HG02938 (cell line): ENCODE measurements around the gene RPS15.
A peak's percentile ranks its signal among the peaks of the same experiment; 100 is the strongest.
"Not testable (repeated sequence)": the region's sequence is repeated elsewhere in the genome, so short reads cannot be mapped to it uniquely, and the experiment has no call there.

ENCODE experiments used
- ATAC-seq: cut with Tn5 transposase; IDR thresholded peaks from one replicate; pipeline ENCODE4 v1.9.1; 2021; ENCODE audit warnings: mild to moderate bottlenecking, moderate library complexity; ENCODE audit not compliant: unreplicated experiment

RPS15 gene

DNA sequence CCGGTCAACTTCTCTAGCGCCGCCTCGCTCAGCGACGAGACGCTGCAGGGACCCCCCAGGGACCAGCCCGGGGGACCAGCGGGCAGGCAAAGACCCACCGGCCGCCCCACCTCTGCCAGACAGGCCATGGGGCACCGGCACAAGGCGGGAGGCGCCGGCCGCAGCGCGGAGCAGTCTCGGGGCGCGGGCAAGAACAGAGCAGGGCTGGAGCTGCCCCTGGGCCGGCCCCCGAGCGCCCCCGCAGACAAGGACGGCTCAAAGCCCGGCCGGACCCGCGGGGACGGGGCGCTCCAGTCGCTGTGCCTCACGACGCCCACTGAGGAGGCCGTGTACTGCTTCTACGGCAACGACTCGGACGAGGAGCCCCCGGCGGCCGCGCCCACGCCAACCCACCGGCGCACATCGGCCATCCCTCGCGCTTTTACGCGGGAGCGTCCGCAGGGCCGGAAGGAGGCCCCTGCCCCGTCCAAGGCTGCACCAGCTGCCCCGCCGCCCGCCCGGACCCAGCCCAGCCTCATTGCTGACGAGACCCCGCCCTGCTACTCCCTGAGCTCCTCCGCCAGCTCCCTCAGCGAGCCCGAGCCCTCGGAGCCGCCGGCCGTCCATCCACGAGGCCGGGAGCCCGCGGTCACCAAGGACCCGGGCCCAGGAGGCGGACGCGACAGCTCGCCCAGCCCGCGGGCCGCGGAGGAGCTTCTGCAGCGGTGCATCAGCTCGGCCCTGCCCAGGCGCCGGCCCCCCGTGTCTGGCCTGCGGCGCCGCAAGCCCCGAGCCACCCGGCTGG, 29.5 kb downstream of the RPS15 start:
- ATAC-seq = no peak

DNA sequence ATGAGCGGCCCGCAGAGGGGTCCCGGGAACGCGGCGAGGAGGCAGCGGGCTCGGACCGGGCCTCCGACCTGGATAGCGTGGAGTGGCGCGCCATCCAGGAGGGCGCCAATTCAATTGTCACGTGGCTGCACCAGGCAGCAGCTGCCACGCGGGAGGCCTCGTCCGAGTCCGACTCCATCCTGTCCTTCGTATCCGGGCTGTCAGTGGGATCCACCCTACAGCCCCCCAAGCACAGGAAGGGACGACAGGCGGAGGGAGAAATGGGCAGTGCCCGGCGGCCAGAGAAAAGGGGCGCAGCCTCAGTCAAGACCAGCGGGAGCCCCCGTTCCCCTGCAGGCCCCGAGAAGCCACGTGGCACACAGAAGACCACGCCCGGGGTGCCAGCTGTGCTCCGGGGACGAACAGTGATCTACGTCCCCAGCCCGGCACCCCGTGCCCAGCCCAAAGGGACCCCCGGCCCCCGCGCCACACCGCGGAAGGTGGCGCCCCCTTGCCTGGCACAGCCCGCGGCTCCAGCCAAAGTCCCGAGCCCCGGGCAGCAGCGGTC, 30.2 kb downstream of the RPS15 start:
- ATAC-seq = no peak

DNA sequence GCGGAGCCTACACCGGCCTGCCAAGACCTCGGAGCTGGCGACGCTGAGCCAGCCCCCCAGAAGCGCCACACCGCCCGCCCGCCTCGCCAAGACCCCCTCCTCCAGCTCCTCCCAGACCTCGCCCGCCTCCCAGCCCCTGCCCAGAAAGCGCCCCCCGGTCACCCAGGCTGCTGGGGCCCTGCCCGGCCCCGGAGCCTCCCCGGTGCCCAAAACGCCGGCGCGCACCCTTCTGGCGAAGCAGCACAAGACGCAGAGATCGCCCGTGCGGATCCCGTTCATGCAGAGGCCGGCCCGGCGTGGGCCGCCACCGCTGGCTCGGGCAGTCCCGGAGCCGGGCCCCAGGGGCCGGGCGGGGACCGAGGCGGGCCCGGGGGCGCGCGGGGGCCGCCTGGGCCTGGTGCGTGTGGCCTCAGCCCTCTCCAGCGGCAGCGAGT, 30.6 kb downstream of the RPS15 start:
- ATAC-seq = no peak

DNA sequence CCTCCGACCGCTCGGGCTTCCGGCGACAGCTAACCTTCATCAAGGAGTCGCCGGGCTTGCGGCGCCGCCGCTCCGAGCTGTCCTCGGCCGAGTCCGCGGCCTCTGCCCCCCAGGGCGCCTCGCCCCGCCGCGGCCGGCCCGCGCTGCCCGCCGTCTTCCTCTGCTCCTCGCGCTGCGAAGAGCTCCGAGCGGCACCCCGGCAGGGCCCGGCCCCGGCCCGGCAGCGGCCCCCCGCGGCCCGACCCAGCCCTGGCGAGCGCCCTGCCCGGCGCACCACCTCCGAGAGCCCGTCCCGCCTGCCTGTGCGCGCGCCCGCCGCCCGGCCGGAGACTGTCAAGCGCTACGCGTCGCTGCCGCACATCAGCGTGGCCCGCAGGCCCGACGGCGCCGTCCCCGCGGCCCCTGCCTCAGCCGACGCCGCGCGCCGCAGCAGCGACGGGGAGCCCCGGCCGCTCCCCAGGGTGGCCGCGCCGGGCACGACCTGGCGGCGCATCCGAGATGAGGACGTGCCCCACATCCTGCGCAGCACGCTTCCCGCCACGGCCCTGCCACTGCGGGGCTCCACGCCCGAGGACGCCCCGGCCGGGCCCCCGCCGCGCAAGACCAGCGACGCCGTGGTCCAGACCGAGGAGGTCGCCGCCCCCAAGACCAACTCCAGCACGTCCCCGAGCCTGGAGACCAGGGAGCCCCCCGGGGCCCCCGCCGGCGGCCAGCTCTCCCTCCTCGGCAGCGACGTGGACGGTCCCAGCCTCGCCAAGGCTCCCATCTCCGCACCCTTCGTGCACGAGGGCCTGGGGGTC, 31.3 kb downstream of the RPS15 start:
- ATAC-seq = no peak

DNA sequence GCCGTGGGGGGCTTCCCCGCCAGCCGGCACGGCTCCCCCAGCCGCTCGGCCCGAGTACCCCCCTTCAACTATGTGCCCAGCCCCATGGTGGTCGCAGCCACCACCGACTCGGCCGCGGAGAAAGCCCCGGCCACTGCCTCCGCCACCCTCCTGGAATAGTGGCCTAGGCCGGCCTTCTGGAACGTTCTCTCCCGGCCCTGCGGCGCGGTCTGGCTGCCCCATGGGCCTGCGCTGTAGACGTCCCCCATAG, 31.8 kb downstream of the RPS15 start:
- no peak for ATAC-seq

DNA sequence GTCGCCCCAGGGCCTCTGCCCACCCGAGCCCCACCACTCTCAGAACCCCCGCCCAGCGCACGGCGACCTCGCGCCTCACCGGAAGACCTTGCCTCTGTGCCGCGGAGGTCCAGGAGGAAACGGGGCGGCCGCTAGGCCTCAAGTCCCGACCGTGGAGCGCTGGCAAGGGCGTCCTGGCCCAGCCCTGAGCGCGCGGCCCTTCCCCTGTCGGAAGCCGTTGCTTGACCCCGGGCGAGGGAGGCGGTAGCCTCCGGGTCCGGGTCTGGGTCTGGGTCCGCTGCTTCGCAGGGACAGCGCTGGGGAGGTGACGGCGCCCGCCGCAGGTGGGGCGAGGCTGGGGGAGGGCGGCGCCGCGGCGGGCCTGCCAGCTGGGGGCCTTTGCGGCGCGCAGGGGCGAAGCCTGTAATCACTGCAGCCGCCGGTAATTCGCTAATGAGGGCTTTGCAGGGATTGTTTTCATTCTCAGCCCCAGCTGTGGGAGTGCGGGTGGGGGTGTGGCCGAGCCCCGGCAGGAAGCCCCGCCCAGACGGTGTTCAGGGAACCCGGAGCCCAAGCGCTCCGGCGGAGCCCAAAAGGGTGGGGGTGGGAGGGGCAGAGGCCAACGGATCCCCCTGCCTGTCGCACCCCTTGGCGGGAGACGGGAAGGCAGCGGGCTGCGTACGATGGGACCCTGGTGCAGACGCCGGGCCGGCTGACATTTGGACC, 32.3 kb downstream of the RPS15 start:
- no peak for ATAC-seq

DNA sequence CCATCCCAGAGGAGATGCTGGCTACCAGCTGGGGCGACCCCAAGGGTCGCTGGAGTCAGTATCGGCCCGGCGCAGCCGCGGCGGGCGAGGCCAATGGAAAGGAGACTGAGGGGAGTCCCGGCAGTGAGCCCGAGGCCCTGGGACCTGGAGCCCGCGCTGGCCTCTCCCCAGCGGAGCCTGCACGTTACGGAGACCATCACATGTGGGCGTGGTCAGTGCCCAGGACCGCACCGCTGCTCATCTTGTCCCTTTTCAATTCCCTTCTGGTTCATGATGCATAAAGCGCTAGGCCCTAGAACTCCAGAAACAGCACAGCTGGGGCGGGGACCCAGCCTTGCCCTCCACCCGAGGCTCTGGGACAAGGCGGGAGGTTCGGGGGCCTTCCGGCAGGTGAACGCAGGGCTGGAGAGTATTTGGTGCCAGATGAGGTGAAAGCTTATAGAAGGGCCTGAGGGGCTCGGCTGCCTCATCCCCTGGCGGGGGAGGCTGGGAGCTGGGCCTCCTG, 32.9 kb downstream of the RPS15 start:
- ATAC-seq = no peak

DNA sequence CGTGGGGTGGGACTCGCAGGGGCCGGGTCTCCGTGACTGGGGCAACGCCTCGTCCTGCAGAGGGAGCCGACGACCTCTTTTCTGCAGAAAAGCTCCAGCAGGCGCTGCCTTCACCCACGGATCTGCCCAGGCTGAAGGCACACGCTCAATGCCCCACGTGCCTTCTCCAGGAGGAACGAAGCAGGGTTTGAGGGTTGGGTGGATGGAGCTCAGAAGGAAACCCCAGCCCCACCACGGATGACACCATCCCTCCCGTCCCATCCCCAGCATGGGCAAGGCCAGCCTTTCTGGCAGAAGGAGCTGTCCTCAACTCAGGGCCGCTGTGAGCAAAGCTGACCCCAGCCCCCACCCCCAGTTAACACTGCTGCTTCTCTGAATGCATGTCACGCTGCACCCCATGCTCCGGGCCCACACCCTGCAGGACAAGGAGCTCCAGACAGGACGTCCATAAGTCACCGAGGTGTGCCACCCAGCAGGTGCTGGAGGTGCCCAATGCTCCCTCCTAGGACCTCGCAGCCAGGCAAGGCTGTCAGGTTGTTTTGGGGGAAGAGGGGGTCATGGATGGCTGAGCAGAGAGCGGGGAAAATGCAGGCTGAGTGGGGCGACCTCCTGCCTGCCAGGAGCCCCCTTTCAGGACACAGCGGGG, 33.4 kb downstream of the RPS15 start:
- ATAC-seq = no peak

DNA sequence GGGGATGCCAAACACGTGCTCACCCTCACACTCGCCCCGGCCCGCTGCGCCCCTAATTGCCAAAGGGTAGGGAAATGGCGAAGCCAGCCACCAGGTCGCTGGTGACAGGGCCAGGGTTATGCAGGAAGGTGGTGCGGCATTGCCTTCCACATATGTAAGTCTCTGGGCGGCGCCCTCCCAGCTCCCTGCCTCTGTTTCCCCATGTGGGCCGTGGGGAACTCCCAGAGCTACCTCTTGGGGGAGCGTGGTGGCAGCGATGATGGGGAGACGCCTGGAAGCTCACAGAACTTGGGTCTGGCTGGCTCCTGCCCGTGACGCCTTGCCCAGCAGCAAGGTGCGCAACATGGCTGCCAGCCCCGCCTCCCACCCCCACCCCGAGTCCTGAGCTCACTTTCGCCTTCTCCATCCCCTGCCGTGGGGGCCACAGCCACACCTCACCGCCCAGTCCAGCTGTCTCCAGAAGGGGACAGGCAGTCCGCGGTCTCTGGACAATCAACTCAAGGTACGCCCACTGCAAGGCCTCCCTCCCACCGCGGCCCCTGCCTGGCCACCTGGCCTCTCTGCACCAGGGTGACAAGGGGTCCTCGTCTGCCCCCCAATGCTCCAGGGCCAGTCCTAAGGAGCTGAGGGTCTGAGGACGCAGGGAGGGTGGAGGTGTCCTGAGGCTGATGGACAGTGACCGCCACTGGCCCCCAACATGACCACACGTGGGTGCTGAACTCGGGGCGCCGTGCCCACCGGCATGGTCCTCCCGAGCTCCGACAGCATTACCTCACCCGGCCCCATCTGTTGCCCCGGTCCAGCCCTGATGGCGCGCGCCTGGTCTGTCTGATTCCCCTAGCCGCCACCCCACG, 34.3 kb downstream of the RPS15 start:
- ATAC-seq = no peak

DNA sequence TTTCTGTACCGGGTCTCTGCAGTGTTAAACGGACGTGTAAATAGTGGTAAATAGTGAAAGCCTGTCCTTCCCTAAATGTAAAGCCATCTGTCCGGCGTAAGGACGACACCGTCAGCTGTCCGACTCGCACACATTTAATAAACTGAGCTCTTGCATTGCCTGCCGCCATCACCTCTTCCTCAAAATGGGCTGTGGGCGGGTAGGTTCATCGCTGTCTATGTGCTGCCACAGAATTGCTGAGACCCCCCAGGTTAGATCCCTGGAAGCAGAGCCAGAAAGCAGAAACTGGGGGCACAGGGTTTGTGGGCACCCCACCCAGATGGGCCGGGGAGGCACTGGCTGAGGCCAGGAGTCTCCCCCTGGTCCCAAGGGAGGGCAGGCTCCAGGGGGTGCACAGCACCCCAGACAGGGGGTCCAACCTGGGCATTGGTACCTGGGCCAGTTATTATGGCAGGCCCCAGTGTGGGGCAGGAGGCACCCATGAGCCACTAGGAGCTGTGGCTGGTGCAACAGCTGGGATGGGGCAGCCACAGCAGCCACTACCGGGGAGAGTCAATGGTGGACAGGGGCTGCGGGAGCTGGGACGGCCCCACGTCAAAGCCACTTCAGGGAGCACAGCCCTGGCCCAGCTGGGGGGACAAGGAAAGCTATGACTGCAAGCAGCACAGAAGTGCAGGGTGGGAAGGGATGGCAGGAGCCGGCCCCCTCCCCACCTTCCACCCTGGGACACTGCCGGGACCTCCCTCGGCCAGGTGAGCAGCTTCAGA, 35.1 kb downstream of the RPS15 start:
- no peak for ATAC-seq

DNA sequence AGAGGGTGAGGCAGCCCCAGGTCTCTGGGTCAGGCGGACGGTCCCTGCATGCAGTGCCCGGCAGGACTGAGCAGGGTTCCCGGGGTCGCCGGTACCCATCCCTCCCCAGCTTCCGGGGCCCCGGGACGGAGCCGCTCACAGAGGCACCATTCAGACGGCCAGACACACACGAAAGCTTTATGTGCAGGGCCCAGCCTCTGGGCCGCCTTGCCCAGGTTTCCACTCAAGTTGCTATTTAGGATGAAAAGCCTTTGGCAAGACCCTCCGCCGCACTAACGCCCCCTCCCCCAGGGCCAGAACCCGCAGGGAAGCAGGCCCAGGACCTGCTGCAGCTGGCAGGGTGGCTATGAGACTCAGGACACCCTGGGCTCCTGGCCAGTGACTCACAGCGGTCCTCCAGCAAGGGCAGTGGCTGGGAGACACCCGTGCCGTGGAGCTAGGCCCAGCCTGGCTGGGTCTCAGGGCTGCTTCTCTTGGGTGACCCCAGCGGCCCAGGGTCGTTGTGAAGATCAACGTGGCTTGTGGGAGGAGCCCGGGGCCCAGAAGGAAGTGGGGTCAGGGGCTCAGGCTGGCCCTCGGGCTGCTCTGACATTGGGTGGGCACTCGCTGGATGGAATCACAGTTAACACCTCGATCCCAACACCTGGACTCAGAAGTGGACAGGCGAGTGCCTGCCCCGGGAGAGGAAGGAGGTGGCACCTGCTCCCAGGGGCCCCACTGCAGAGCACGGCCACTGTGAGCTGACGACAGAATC, 36.0 kb downstream of the RPS15 start:
- no peak for ATAC-seq

DNA sequence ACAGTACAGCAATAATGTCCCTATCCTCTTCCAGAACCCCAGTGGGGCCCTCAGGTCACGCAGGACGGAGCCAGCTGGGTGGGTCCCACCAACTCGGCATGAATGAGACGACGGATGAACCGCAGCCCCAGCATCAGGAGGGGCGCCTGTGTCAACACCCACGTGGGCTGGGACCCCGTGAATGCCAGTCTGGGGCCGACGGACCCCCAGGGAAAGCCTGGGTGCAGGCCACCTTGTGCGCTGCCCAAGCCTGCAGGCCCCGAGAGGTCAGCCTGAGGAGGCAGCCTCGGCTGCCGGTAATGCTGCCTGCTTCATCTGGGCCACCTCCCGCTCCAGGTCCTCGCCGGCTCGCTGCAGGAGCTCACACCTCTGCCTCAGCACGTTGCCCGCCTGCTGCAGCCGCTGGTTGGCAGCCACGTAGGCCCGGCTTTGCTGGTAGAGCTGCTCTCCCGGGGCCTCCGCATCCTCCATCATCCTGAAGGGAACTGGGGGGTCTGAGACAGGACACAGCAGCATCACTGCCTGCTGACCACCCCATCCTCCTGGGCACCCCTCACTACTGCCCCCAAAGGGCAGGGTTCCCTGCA, 36.7 kb downstream of the RPS15 start:
- ATAC-seq = no peak

DNA sequence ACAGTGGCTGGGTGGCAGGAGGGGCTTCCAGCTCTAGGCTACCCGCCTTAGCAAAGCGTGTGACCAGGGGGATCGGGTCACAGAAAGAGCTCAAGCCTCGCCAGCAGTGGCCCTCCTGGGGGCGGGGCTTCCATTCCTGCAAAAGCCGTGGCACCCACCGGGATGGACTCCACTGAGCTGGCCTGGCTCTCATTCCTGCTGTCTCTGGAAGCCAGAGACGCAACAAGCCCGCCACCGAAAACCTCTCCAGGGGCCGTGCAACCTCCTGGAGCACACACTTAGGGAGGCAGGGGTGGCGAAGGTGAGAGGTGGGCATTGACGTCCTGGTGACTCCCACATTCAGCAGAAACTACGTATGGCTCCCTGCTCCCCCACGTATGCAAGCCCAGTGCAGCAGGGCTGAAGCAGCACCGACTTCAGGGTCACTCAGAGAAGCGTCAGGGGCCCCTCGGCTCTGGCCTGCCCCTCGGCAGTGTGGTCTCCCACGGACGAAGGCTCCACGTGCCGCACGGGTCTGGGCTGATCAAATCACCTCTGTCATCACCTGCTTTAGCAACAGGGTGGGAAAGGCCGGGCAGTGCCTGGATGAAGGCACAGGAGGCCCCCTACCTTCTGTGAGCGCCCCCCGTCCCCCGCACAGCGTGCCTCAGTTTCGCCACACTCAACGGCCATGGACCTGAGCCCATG, 37.7 kb downstream of the RPS15 start:
- ATAC-seq = no peak

DNA sequence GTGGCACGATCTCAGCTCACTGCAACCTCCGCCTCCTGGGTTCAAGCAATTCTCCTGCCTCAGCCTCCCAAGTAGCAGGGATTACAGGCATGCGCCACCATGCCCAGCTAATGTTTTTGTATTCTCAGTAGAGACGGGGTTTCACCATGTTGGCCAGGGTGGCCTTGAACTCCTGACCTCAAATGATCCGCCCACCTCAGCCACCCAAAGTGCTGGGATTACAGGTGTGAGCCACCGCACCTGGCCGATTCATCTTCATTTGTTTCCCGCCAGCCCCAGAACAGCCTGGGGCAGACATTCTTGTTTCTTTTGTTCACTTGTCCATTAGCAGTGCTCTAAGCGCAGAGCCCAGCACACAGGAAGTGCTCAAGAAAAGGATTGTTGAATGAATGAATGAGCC, 38.9 kb downstream of the RPS15 start:
- ATAC-seq = not testable (repeated sequence)

DNA sequence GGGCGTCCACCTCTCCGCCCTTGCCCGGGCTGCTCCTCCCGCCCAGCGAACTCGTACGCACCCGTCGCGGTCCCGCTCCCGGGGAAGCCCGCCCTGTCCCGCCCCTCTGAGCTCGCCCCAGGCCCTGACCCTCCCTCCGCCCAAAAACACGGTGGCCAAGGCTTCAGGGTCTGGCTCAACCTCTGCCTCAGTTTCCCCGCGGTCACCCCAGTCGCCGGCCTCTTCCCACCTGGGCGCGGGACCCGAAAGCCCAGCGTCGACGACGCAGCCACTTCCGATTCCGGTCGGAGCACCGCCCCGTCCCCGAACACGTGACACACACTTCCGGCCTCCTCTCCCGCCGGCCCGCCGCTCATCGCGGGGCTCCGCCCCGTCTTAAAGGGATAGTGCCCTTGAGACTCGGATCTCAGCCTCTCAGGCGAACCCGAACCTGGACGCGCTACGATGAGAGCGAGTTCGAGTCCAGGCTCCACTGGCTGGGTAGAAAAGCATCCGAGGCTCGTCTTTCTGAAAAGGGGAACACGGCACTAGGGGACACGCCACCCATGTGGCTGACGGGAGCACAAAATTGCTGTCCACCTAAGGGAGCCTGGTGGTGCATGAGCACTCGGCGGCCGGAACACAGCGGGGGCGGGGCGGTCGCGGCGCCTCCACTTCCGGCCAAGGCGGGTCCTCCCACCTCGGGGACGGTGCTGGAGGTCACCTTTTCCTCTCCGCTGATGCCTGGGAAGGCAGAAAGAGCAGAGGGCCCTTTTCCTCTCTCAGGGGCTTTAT, 40.9 kb downstream of the RPS15 start, which contains the start of gene C19orf25:
TSS of gene C19orf25 (minus strand) at position 282 of the 774 bp plus-strand sequence. CDS start 312 bp downstream, outside the sequence.
- peak; percentile 83 for ATAC-seq

DNA sequence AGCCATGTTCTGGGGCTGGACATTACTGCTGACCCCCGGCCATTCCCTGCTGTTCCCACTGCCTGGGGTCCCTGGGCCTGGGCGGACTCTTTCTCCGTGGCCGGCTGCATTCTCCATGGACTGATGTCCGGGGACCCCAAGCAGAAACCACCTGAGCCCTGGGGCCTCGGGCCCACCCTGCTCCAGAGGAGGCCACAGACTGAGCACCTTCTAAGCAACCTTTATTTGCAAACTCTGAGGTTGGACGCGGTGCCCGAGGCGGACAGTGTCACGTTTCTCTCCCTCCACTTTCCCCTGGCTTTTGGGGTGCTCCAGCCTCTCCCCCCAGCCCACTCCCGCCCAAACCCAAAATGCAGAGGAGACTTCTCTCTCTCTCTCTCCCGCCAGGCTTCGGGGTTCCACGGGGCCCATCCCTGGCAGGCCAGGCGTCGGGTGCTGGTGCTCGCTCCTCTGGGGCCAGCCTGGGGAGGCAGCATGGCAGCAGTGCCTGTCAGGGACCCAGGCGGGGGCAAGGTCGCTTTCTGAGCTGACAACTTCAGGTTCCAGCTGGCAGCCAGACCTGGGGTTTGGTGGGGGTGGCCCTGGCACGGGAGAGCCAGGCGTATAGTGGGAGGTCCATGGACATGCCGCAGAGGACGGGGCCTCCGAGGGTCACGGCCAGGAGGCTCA, 43.2 kb downstream of the RPS15 start:
- no peak for ATAC-seq
